GM23338 (cell line): ENCODE measurements around the gene CACNA1D. TPM values are rescaled to one million over a fixed set of nuclear protein-coding genes. Genes with fewer than 3 reads are reported as not detected.

ENCODE experiments used
- ATAC-seq: fragments of 200-7000 bp; cut with Tn5 transposase; 3 replicates; pipeline ENCODE4 v1.9.1; 2020
- DNase-seq: peaks from one replicate; pipeline ENCODE4 v3.0.0-alpha.2; 2015; ENCODE audit warnings: low spot score
- H2AFZ ChIP-seq: fragments of 200-600 bp; sonication (generic); 2 replicates; pipeline ENCODE4 v1.8.0; 2016; ENCODE audit warnings: antibody characterized with exemption, mild to moderate bottlenecking, moderate library complexity
- H3F3A ChIP-seq: fragments of 200-600 bp; sonication (generic); replicated peaks from 2 replicates; pipeline ENCODE4 v1.8.0; 2017; ENCODE audit warnings: antibody characterized with exemption, mixed run types, low read depth
- H3K27ac ChIP-seq: fragments of 200-600 bp; sonication (generic); 2 replicates; pipeline ENCODE4 v1.6.1; 2016; ENCODE audit warnings: low read depth
- H3K27me3 ChIP-seq: fragments of 200-600 bp; sonication (generic); 2 replicates; pipeline ENCODE4 v1.8.0; 2016; ENCODE audit warnings: mild to moderate bottlenecking, mixed run types, moderate library complexity; ENCODE audit not compliant: insufficient read depth
- H3K36me3 ChIP-seq: fragments of 200-600 bp; sonication (generic); 2 replicates; pipeline ENCODE4 v1.8.0; 2016; ENCODE audit warnings: mild to moderate bottlenecking; ENCODE audit not compliant: insufficient read depth
- H3K4me1 ChIP-seq: fragments of 200-600 bp; sonication (generic); 2 replicates; pipeline ENCODE4 v1.8.0; 2016; ENCODE audit warnings: mild to moderate bottlenecking, moderate library complexity; ENCODE audit not compliant: insufficient read depth
- H3K4me2 ChIP-seq: fragments of 200-600 bp; sonication (generic); 2 replicates; pipeline ENCODE4 v1.7.1; 2017; ENCODE audit warnings: mixed run types
- H3K4me3 ChIP-seq: fragments of 200-600 bp; sonication (generic); 2 replicates; pipeline ENCODE4 v1.6.1; 2016; ENCODE audit warnings: mixed run types
- H3K79me2 ChIP-seq: fragments of 200-600 bp; sonication (generic); replicated peaks from 2 replicates; pipeline ENCODE4 v1.8.0; 2017; ENCODE audit warnings: mild to moderate bottlenecking; ENCODE audit not compliant: insufficient read depth
- H3K9me2 ChIP-seq: fragments of 200-600 bp; sonication (generic); 2 replicates; pipeline ENCODE4 v1.8.0; 2017; ENCODE audit not compliant: insufficient read depth
- H4K20me1 ChIP-seq: fragments of 200-600 bp; sonication (generic); replicated peaks from 2 replicates; pipeline ENCODE4 v1.8.0; 2017; ENCODE audit warnings: mild to moderate bottlenecking; ENCODE audit not compliant: insufficient read depth
- H3K27ac Mint-ChIP-seq: 2 replicates; pipeline ENCODE4 v1.8.0; 2020; ENCODE audit warnings: inconsistent platforms, mild to moderate bottlenecking, moderate library complexity, mixed read lengths
- H3K27me3 Mint-ChIP-seq: 3 replicates; pipeline ENCODE4 v1.8.0; 2022; ENCODE audit warnings: low read depth, mild to moderate bottlenecking, moderate library complexity, mixed read lengths, inconsistent platforms; ENCODE audit not compliant: insufficient read depth, poor library complexity
- H3K36me3 Mint-ChIP-seq: 3 replicates; pipeline ENCODE4 v1.8.0; 2021; ENCODE audit warnings: low read depth, mild to moderate bottlenecking, inconsistent platforms, moderate library complexity, mixed read lengths
- H3K4me1 Mint-ChIP-seq: 3 replicates; pipeline ENCODE4 v1.8.0; 2020; ENCODE audit warnings: mild to moderate bottlenecking, inconsistent platforms, mixed read lengths
- H3K4me3 Mint-ChIP-seq: 3 replicates; pipeline ENCODE4 v1.8.0; 2021; ENCODE audit warnings: moderate library complexity, mild to moderate bottlenecking, inconsistent platforms, mixed read lengths
- H3K9me3 Mint-ChIP-seq: 3 replicates; pipeline ENCODE4 v1.8.0; 2020; ENCODE audit warnings: moderate library complexity, mild to moderate bottlenecking, inconsistent platforms, mixed read lengths
- EZH2 ChIP-seq: fragments of 200-600 bp; sonication (generic); IDR thresholded peaks from one replicate; pipeline ENCODE4 v1.8.0; 2017; ENCODE audit warnings: antibody characterized with exemption, mild to moderate bottlenecking, low read depth; ENCODE audit not compliant: unreplicated experiment
- EZH2phosphoT487 ChIP-seq: fragments of 200-600 bp; sonication (generic); IDR thresholded peaks from one replicate; pipeline ENCODE4 v1.8.1; 2018; ENCODE audit warnings: antibody characterized with exemption; ENCODE audit not compliant: unreplicated experiment
- JUNB ChIP-seq: IDR thresholded peaks from one replicate; pipeline ENCODE4 v1.6.1; 2016; ENCODE audit warnings: antibody characterized with exemption; ENCODE audit not compliant: unreplicated experiment
- NANOG ChIP-seq: IDR thresholded peaks from 2 replicates; pipeline ENCODE4 v1.6.1; 2016; ENCODE audit warnings: antibody characterized with exemption, borderline replicate concordance
- ZNF114 ChIP-seq: fragments of 250-450 bp; sonication (Bioruptor Pico); IDR thresholded peaks from 2 replicates; pipeline ENCODE4 v1.5.0; 2020; ENCODE audit warnings: mild to moderate bottlenecking, moderate library complexity
- polyA plus RNA-seq: library from polyadenylated mRNA; unstranded; fragments of >200 nt; fragmentation: Nextera tagmentation; extraction: Ambion mirVana; gene quantifications from 2 replicates; pipeline ENCODE4 v1.2.1, GENCODE V29; 2016
- total RNA-seq: library from RNA; depleted of rRNA; stranded (reverse); fragments of >200 nt; shearing (Covaris generic); gene quantifications from 2 replicates; pipeline ENCODE4 v1.2.3, GENCODE V29; 2014
- TF ChIP-seq, protein P1 (sequence below): IDR thresholded peaks from one replicate; pipeline ENCODE4 v1.6.1; 2018; ENCODE audit warnings: antibody characterized with exemption; ENCODE audit not compliant: unreplicated experiment
- TF ChIP-seq, protein P2 (sequence below), 2 experiments: fragments of 200-600 bp in 1 of 2; sonication (generic) in 1 of 2; conservative IDR thresholded peaks; 2 replicates each; pipeline versions ENCODE4 v1.5.1 to v1.6.1; 2016 to 2017; ENCODE audit warnings: antibody characterized with exemption in 2 of 2, low read depth in 2 of 2, mild to moderate bottlenecking in 2 of 2, moderate library complexity in 1 of 2
- TF ChIP-seq, protein P3 (sequence below): IDR thresholded peaks from 2 replicates; pipeline ENCODE4 v1.6.1; 2016; ENCODE audit warnings: antibody characterized with exemption

CACNA1D gene
- total and polyA plus RNA-seq, 2 experiments from 2014 or later, result 1.7 to 1.8 TPM

DNA sequence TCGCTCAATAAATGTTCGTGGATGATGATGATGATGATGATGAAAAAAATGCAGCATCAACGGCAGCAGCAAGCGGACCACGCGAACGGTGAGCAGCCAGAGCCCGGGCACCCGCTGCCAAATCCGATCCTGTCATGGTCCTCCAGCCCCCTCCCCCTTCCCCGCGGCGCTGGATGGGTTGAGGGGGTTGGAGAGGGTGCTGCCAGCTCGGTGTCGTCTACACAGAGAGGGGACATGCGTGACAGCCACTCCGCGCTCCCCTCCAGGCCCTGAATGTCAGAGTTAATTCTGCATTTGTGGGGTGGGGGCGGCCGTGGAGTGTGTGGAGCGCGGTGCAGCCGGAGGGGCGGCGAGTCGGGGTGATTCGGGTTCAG, 722 bp downstream of the CACNA1D start:
- H3K4me3 Mint-ChIP-seq, result peak overlapping the region; percentile 82
- peak overlapping the region; percentile 97 for H2AFZ ChIP-seq
- H3K4me1 ChIP-seq, result peaks cover 19% of the 10 kb centered on the region
- H4K20me1 ChIP-seq, result no peaks in the 10 kb centered on the region
- no peaks in the 10 kb centered on the region for H3K9me2 ChIP-seq
- no peaks in the 10 kb centered on the region for H3K36me3 Mint-ChIP-seq
- H3K79me2 ChIP-seq, result no peaks in the 10 kb centered on the region
- H3K27me3 ChIP-seq, result peaks cover 61% of the 10 kb centered on the region
- peaks cover 24% of the 10 kb centered on the region for H3K4me1 Mint-ChIP-seq
- no peaks in the 10 kb centered on the region for H3K36me3 ChIP-seq
- DNase-seq (peak; percentile 42), ATAC-seq (peak; percentile 6)
- no peak overlapping the region for H3K27ac ChIP-seq
- peaks cover 38% of the 10 kb centered on the region for H3K27me3 Mint-ChIP-seq
- H3F3A ChIP-seq, result peaks cover 7% of the 10 kb centered on the region
- H3K27ac Mint-ChIP-seq, result no peak overlapping the region
- peak overlapping the region; percentile 73 for H3K4me3 ChIP-seq
- TF ChIP-seq, protein P1, sequence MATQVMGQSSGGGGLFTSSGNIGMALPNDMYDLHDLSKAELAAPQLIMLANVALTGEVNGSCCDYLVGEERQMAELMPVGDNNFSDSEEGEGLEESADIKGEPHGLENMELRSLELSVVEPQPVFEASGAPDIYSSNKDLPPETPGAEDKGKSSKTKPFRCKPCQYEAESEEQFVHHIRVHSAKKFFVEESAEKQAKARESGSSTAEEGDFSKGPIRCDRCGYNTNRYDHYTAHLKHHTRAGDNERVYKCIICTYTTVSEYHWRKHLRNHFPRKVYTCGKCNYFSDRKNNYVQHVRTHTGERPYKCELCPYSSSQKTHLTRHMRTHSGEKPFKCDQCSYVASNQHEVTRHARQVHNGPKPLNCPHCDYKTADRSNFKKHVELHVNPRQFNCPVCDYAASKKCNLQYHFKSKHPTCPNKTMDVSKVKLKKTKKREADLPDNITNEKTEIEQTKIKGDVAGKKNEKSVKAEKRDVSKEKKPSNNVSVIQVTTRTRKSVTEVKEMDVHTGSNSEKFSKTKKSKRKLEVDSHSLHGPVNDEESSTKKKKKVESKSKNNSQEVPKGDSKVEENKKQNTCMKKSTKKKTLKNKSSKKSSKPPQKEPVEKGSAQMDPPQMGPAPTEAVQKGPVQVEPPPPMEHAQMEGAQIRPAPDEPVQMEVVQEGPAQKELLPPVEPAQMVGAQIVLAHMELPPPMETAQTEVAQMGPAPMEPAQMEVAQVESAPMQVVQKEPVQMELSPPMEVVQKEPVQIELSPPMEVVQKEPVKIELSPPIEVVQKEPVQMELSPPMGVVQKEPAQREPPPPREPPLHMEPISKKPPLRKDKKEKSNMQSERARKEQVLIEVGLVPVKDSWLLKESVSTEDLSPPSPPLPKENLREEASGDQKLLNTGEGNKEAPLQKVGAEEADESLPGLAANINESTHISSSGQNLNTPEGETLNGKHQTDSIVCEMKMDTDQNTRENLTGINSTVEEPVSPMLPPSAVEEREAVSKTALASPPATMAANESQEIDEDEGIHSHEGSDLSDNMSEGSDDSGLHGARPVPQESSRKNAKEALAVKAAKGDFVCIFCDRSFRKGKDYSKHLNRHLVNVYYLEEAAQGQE, result no peak
- no peak for TF ChIP-seq ZNF114 (CRISPR knock-in tag)
- H3K4me2 ChIP-seq, result peak overlapping the region; percentile 94
- H3K9me3 Mint-ChIP-seq, result no peaks in the 10 kb centered on the region

DNA sequence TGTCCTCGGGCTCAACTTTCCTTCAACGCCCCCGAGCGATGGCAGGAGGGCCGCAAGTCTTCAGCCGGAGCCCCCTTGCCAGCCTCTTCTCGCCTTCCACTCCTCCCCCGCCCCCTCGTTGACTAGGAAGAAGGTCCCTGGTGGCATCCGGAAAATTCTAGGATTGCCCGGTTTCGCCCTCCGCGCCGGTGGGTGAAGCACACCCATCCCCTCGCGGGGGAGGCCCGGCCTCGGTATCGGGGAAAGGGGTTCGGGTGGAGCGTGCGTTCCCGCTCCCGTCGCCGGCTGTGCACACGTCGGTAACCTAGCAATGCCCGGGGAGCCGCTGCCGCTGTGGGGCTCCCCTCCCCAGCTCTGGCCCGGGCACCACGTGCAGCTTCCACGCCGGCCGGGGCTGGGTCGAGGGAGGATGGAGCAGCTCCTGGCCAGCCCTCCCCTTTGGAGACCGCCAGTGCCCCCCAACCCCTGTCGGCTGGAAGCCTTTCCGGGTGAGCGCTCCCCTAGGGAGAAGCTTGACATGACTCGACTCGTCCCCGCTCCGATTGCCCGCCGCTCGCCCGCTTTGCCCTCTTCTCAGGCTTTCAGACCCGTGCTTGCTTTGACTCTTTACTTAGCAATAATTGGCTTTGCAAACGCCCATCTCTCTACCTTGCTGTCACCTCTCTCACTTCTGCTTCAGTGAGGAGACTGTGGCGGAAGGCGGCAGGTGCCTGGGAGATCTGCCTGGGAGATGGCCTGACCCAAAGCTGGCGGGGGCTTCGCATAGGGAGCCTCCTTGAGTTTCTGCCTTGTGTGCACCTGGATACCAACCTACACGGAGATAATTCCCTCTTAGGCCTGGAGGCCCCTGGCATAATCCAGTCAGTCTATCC, 1.3 kb downstream of the CACNA1D start:
- TF ChIP-seq NANOG (no peak), EZH2 (peak; percentile 11)
- no peak overlapping the region for H3K27ac Mint-ChIP-seq
- H3K36me3 Mint-ChIP-seq, result no peaks in the 10 kb centered on the region
- Histone ChIP-seq H4K20me1 (no peaks in the 10 kb centered on the region), H3K4me1 (peaks cover 19% of the 10 kb centered on the region), H3K27me3 (peaks cover 61% of the 10 kb centered on the region), H3K27ac (no peak overlapping the region), H2AFZ (peak overlapping the region; percentile 97), H3K4me3 (peak overlapping the region; percentile 73), H3K9me2 (no peaks in the 10 kb centered on the region), H3K79me2 (no peaks in the 10 kb centered on the region), H3F3A (peaks cover 7% of the 10 kb centered on the region), H3K4me2 (peak overlapping the region; percentile 94), H3K36me3 (no peaks in the 10 kb centered on the region)
- H3K4me1 Mint-ChIP-seq, result peaks cover 21% of the 10 kb centered on the region
- DNase-seq (peak; percentile 58), ATAC-seq (peak; percentile 18)
- H3K4me3 Mint-ChIP-seq, result peak overlapping the region; percentile 82
- H3K27me3 Mint-ChIP-seq, result peaks cover 35% of the 10 kb centered on the region
- H3K9me3 Mint-ChIP-seq, result no peaks in the 10 kb centered on the region

DNA sequence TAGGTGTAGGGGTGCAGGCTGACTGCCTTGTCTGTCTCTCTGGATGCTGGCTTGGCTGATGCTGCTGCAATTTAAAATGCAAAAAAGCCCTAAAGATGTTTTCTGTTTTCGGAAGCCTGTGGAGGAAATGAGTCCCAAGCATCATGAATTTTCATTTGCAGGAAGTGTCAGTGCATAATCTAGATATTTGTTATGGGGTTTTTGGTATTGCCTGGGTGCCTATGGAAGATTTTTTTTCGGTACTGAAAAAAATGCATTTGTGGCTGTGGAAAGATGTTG, 1.9 kb downstream of the CACNA1D start:
- peaks cover 27% of the 10 kb centered on the region for H3K4me1 Mint-ChIP-seq
- H3K27me3 Mint-ChIP-seq, result peaks cover 33% of the 10 kb centered on the region
- Histone ChIP-seq H3K4me1 (peaks cover 19% of the 10 kb centered on the region), H3K4me2 (peak overlapping the region; percentile 94), H3K36me3 (no peaks in the 10 kb centered on the region), H2AFZ (peak overlapping the region; percentile 97; the same call in 1 of the 2 replicates), H3K27me3 (peaks cover 56% of the 10 kb centered on the region), H3K79me2 (no peaks in the 10 kb centered on the region), H3K4me3 (peak overlapping the region; percentile 73), H3K9me2 (no peaks in the 10 kb centered on the region), H3K27ac (no peak overlapping the region), H4K20me1 (no peaks in the 10 kb centered on the region), H3F3A (peaks cover 7% of the 10 kb centered on the region)
- ATAC-seq (no peak), DNase-seq (no peak)
- no peaks in the 10 kb centered on the region for H3K36me3 Mint-ChIP-seq
- H3K9me3 Mint-ChIP-seq, result no peaks in the 10 kb centered on the region
- H3K27ac Mint-ChIP-seq, result no peak overlapping the region
- H3K4me3 Mint-ChIP-seq, result peak overlapping the region; percentile 82
- TF ChIP-seq EZH2phosphoT487 (no peak), JUNB (no peak), EZH2 (no peak)
- TF ChIP-seq, protein P1, result no peak
- TF ChIP-seq, protein P2, sequence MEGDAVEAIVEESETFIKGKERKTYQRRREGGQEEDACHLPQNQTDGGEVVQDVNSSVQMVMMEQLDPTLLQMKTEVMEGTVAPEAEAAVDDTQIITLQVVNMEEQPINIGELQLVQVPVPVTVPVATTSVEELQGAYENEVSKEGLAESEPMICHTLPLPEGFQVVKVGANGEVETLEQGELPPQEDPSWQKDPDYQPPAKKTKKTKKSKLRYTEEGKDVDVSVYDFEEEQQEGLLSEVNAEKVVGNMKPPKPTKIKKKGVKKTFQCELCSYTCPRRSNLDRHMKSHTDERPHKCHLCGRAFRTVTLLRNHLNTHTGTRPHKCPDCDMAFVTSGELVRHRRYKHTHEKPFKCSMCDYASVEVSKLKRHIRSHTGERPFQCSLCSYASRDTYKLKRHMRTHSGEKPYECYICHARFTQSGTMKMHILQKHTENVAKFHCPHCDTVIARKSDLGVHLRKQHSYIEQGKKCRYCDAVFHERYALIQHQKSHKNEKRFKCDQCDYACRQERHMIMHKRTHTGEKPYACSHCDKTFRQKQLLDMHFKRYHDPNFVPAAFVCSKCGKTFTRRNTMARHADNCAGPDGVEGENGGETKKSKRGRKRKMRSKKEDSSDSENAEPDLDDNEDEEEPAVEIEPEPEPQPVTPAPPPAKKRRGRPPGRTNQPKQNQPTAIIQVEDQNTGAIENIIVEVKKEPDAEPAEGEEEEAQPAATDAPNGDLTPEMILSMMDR (conservative IDR thresholded peaks at IDR 0.05; ENCODE audit: low read depth in 2 of 2), result no peak
- TF ChIP-seq, protein P3, sequence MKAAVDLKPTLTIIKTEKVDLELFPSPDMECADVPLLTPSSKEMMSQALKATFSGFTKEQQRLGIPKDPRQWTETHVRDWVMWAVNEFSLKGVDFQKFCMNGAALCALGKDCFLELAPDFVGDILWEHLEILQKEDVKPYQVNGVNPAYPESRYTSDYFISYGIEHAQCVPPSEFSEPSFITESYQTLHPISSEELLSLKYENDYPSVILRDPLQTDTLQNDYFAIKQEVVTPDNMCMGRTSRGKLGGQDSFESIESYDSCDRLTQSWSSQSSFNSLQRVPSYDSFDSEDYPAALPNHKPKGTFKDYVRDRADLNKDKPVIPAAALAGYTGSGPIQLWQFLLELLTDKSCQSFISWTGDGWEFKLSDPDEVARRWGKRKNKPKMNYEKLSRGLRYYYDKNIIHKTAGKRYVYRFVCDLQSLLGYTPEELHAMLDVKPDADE, result no peak
